WERI-Rb-1 (cell line): Measurements from ENCODE around the gene BANF2.

Experiments used
- DNase-seq: peaks from one replicate; pipeline ENCODE4 v3.0.0-alpha.2; 2020
- H3K27ac ChIP-seq: fragments of 250-450 bp; sonication (Bioruptor Pico); 2 replicates; pipeline ENCODE4 v1.5.1; 2020; ENCODE audit warnings: mild to moderate bottlenecking, moderate library complexity
- H3K27me3 ChIP-seq: fragments of 250-450 bp; sonication (Bioruptor Pico); 2 replicates; pipeline ENCODE4 v1.5.1; 2021; ENCODE audit warnings: mild to moderate bottlenecking, low read depth, moderate library complexity; ENCODE audit not compliant: insufficient read depth, severe bottlenecking
- H3K36me3 ChIP-seq: fragments of 250-450 bp; sonication (Bioruptor Pico); 2 replicates; pipeline ENCODE4 v1.5.1; 2020; ENCODE audit warnings: mild to moderate bottlenecking, moderate library complexity
- H3K4me3 ChIP-seq: 2 replicates; pipeline ENCODE4 v1.5.1; 2011; ENCODE audit warnings: low read depth, mild to moderate bottlenecking, control low read depth, low read length
- H3K9me3 ChIP-seq: fragments of 250-450 bp; sonication (Bioruptor Pico); 2 replicates; pipeline ENCODE4 v1.5.1; 2021; ENCODE audit warnings: mild to moderate bottlenecking, moderate library complexity; ENCODE audit not compliant: severe bottlenecking
- TF ChIP-seq, protein P1 (sequence below): IDR thresholded peaks from 2 replicates; pipeline ENCODE4 v1.5.1; 2011; ENCODE audit warnings: low read depth, mild to moderate bottlenecking, control low read depth, inconsistent platforms, low read length

BANF2 gene

DNA sequence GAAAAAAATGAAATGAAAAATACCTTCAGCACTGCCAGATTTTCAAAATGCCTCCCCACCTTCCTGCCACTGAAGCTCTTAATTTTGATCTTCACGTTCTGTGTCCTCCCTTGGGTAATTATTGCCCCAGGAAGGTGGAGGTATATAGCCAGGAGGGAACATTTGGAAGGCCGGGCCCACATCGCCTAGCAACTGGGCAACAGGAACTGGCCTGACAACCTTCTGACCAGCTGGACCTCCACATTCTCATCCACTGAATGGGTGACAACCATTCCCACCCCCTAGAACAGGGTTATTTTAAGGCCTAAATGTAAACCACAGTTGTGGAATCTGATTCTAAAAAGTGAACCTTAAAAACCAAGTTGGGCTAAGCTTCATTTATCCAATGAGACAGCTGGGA is 20.9 kb upstream of the BANF2 start:
- Histone ChIP-seq H3K4me3 (no peak overlapping the region), H3K27ac (no peak overlapping the region), H3K27me3 (no peaks in the 10 kb centered on the region), H3K9me3 (no peaks in the 10 kb centered on the region), H3K36me3 (no peaks in the 10 kb centered on the region; the same call in 1 of the 2 replicates)
- no peak for DNase-seq
- TF ChIP-seq, protein P1, sequence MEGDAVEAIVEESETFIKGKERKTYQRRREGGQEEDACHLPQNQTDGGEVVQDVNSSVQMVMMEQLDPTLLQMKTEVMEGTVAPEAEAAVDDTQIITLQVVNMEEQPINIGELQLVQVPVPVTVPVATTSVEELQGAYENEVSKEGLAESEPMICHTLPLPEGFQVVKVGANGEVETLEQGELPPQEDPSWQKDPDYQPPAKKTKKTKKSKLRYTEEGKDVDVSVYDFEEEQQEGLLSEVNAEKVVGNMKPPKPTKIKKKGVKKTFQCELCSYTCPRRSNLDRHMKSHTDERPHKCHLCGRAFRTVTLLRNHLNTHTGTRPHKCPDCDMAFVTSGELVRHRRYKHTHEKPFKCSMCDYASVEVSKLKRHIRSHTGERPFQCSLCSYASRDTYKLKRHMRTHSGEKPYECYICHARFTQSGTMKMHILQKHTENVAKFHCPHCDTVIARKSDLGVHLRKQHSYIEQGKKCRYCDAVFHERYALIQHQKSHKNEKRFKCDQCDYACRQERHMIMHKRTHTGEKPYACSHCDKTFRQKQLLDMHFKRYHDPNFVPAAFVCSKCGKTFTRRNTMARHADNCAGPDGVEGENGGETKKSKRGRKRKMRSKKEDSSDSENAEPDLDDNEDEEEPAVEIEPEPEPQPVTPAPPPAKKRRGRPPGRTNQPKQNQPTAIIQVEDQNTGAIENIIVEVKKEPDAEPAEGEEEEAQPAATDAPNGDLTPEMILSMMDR = no peak

DNA sequence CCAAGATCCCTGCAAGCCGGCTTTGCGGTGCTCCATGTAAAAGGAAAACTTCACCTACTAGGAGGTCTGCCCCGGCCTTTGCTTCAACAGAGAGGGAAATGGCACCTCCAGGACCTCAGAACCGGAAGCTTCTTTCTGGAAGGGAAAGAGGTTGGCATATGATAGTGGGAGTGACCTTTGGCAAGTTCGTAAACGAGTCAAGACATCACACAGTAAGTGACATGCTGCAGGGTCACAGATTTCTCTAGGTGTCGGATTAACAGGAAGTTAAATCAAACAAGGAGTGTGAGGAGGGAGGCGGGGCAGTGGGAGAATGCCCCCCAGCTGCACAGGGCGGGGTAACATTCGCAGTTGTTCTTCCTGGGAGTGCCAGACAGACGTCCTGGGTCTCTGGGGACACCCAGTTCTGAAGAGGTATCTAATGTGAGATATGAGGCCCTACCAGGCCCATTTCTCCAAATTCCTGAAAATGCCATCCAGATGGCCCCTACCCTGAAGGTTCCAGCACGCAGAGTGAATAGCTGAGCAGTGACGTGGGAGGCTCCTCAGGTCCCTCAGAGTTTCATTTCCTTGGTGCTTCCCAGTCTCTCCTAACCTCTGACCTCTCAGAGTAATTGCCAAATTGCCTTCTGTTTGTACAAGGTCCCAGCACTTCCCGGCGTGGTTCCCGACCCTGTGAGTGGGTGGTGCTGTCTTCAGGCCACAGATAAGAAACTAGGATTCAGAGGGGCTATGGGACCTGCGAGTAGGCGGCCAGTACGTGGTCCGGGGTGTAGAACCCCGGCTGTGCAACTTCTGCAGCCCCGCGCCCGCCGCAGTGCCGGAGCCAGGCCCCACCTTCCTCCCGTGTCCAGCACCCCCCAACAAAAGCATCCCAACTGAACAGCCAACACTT is 19.6 kb upstream of the BANF2 start:
- TF ChIP-seq, protein P1 = no peak
- DNase-seq = peak; percentile 43
- peak overlapping the region; percentile 30 for H3K4me3 ChIP-seq
- no peaks in the 10 kb centered on the region for H3K9me3 ChIP-seq
- H3K36me3 ChIP-seq = no peaks in the 10 kb centered on the region; the same call in 1 of the 2 replicates
- no peaks in the 10 kb centered on the region for H3K27me3 ChIP-seq
- no peak overlapping the region for H3K27ac ChIP-seq

DNA sequence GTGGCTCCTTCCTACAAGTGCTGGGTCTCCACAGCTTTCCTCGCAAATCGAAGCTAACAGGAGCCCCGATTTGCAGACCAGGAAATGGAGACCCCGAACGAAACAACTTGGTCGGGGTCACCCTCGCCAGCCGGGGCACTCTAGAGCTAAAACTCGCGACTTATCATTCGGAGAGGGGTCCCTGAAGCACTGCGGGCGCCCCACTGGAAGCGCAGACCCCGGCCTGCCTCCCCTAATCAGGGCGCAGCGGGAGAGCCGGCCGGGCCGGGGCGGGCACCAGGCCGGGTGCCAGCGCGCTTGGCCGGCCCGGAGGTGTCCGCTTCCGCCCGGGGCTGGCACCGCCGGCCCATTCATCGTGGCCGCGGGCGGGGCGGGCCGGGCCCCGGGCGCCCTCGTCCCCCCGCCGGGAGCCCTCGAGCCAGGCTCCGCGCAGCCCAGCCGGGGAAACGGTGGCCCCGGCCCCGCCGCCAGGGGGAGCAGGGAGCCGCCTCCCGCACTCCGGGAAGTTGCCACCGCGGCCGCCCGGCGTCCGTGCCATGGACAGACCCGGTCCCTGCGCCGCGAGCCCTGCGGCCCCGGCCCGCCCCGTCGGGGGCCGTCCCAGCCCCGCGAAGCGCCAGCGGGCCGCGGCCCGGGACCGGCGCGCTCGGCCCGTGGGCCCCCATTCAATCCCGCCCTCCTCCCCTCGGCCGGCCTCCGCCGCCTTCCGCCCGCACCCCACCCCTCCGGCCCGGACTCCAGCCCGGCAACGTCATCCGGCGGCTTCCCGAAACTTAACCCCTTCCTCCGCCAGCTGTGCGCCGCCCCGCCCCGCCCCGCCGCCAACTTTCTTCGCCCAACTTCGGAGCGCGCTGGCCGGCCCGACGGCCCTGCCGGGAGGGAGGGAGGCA is 18.7 kb upstream of the BANF2 start:
- no peak overlapping the region for H3K27ac ChIP-seq
- no peaks in the 10 kb centered on the region; the same call in 1 of the 2 replicates for H3K36me3 ChIP-seq
- TF ChIP-seq, protein P1 = peak; percentile 77
- H3K27me3 ChIP-seq = no peaks in the 10 kb centered on the region
- peak overlapping the region; percentile 47 for H3K4me3 ChIP-seq
- DNase-seq = peak; percentile 75
- H3K9me3 ChIP-seq = no peaks in the 10 kb centered on the region

DNA sequence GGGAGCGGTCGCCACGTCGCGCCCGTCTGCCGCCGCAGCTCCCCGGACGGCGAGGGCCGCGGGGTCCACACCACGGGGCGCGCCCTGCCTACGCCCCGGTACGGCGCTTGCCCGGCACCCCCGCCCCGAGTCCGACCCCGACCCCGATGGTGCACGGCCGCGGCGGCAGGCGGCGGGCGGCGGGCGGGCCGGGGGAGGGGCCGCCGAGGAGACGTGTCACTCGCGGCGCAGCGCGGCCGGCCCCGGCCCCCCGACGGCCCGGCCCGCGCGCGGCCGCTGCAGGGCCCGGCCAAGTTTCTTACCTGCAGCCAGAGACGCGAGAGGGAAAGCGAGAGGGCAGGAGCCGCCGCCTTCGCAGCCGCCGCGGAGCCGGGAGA is 18.1 kb upstream of the BANF2 start:
- DNase-seq = no peak
- peak overlapping the region; percentile 74 for H3K4me3 ChIP-seq
- peaks cover 3% of the 10 kb centered on the region for H3K9me3 ChIP-seq
- peak overlapping the region; percentile 64 for H3K27ac ChIP-seq
- TF ChIP-seq, protein P1 = no peak
- H3K36me3 ChIP-seq = no peaks in the 10 kb centered on the region; the same call in 1 of the 2 replicates
- H3K27me3 ChIP-seq = no peaks in the 10 kb centered on the region

DNA sequence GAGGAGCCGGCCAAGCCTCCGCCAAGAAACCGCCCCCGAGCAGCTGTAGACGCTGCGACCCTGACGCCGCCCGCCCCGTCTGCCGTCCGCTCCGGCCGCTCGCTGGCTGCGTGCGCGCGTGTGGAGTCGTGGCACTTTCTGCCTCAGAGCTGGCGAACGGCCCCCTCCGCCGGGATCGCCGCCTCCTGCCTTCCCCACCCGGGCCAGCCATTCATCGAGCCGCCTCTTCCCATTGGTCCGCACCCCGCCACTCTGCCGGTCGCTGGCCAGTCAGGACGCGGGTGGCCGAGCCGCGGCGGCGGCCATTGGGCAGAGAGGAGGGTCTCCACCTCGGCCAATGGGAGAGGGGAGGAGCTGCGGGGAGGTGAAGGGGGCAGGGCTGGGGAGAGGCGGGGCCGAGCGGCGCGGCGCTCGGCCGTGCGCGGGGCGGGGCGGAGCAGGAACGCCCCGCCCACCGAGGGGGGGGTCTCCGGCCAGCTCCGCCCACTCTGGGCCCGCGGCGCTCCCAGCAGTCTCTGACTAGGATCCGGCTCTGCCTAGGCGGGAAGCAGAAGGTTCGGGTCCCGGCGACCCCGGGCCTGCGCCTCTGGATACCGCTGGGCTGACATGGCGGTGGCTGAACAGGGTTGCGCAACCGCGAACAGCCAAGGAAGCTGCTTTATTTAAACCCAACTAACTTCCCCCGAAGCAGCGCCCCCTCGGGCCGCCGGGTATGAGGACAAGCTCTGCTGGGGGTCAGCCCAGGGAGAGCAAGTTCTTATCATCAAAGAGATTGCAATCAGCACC is 17.5 kb upstream of the BANF2 start, which contains the start of gene RRBP1:
RRBP1 (minus strand) TSS at position 140 of the 786 bp plus-strand sequence. CDS start 21,735 bp downstream, outside the sequence.
- Histone ChIP-seq H3K27ac (peak within 1 kb of the TSS; percentile 74), H3K36me3 (no peaks in the 10 kb centered on the region; the same call in 1 of the 2 replicates), H3K9me3 (peaks cover 8% of the 10 kb centered on the region), H3K4me3 (peak within 1 kb of the TSS; percentile 74), H3K27me3 (no peaks in the 10 kb centered on the region)
- TF ChIP-seq, protein P1 = peak; percentile 65
- DNase-seq = peak; percentile 98
